Stimulated activated CD8-positive, alpha-beta memory T cell treated with anti-CD3 and anti-CD28 coated beads, Interleukin-7, amount 100 ng/mL, for 4 hours (primary cell): Measurements from ENCODE around the gene AKR1C1.
"Not testable (repeated sequence)": the region's sequence is repeated elsewhere in the genome, so short reads cannot be mapped to it uniquely, and the experiment has no call there.

Experiments
- DNase-seq, 2 donors: peaks; one replicate each; pipeline ENCODE4 v3.0.0-alpha.2; 2020; ENCODE audit warnings: low read depth in 2 of 2

Gene AKR1C1

DNA sequence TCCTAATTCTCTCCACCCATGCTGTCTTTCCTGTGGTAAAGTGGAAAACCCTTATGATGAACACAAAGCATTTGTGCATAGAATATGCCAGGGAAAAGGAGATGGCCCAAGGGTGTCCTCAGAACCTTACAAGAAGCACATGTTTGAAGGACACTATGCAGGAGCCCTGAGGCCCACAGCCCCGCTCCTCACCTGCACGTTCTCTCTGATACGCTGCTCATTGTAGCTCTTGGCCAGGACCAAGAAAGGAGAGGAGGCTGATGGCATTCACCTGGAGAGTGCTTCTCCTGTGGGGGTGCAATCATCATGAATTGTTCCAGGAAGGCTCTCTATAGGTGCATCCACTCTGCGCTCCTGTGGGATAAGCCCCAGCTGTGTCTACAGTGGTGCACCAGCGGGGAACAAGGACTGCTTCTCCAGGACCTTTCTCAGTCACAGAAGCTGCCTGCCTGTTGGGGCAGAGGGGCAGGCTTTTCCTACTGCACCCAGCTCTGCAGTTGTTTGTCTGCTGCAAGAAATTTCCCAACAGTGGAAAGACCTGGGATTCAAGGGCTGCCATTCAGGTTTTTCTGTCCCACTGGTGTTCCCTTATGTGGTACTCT lies 20.5 kb downstream of the AKR1C1 start:
- DNase-seq: no peak

DNA sequence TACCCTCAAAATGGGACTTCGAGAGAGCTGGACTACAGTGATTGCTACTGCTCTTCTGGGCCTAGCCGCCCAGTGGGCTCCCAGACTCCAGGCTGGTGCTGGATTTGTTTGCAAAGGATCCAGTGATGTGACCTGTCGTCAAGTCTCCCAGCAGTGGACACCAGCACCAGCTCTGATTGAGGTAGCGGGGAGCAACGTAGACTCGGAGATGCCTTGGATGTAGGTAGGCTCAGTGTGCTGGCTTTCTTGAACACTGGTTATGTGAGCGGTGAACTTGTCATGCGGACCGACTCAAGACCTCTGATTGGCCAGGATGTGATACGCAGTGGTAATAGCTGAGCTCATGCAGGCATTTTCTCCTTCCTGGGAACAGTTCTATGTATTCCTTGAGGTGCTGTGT lies 21.0 kb downstream of the AKR1C1 start:
- no peak for DNase-seq

DNA sequence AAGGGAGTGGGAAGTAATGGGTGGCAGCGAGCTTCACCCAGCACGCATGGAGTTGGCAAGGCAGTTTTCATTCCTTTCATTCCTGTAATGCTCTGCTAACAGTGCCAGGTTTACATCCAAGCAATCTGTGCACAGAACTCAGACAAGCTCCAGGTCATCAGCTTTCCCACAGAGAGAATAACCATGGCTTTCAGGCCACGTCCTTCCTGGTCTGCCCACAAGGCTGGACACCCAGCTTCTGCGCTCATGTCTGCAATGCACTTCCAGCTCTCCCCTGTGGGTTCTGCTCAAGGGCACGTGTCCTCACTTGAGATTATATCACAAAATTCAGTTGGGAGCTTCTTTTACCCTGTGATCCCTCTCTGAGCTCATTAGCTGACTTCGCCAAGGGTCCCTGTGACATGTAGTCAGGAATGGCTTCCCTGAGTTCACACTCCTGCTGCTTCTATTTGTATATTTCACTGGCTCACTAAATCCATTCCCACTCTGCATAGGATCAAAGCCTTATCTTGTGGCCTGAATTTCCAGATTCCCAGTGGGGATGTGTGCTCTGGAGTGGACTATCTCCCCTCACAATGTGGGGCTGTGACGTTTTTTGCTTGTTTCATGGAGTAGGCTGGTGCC lies 21.9 kb downstream of the AKR1C1 start:
- DNase-seq: no peak

DNA sequence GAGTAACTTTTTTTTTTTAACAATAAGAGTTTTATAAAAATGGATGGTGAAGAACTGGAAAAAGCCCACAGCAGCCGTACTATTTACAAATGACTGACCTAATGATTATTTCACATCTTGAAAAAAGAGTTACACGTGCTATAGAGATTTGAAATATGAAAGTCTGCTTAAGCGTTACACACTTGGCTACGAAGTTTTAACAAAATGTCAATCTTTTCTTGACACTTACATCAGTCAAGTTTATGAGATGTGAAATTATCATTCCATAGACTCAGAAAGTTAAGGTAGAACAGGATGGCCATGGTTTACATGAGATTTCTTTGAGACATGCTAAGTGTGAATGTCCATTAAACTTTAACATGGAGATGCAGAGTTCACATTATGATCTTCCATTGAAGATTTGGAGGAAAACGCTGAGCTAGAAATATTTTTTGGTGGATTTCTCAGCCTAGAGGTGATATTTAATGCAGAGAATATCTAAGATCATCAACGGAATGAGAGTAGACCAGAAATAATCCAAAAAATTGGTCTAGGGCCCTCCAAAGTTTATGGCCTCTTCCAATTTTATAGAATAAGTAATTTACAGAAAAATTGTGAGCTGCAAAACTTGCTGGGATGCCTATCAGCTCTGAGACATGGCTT lies 24.9 kb downstream of the AKR1C1 start:
- DNase-seq: not testable (repeated sequence)

DNA sequence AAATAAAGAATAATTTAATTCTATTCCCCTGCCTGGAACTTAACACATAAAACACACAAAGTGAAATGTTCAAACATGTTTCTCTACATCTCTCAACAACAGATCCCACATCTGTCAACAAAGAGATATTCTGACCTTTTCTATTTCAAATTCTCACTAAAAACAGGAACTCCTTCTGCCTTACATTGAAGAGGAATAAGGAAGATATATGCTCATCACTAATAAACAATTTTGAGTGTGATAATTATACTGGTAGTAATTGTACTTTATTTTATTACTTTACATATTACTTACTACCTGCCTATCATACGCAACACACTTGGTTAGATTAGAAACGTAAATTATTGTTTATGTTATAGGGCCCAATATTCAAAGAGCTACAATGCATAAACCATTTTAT lies 27.0 kb downstream of the AKR1C1 start:
- no peak for DNase-seq

DNA sequence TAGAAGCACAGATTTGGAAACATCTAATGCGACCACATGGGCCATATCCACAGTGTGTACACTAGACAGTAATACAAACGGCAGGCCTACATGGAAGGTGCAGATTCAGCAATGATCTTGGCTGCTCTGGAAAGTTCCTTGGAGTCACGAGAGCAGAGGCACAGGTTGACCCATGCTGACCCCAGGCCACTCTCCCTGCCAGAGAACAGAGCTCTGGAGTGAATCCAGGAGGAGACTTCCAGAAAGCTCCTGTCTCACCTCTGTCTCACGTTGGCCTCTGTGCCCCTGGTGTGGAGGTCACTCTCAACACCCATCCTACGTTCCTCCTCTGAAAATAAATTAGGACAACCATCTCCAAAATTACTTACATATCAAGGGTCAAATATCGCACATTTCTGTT lies 28.2 kb downstream of the AKR1C1 start:
- DNase-seq: not testable (repeated sequence)

DNA sequence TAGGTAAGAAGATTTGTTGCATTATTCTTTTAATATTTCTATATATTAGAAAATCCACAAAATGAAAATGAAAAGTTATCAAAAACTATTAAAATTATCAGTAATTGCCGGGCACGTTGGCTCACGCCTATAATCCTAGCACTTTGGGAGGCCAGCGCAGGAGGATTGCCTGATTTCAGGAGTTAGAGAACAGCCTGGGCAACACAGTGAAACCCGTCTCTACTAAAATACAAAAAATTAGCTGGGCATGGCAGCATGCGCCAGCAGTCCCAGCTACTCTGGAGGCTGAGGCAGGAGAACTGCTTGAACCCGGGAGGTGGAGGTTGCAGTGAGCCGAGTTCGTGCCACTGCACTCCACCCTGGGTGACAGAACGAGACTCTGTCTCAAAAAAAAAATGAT lies 29.3 kb downstream of the AKR1C1 start:
- not testable (repeated sequence) for DNase-seq

DNA sequence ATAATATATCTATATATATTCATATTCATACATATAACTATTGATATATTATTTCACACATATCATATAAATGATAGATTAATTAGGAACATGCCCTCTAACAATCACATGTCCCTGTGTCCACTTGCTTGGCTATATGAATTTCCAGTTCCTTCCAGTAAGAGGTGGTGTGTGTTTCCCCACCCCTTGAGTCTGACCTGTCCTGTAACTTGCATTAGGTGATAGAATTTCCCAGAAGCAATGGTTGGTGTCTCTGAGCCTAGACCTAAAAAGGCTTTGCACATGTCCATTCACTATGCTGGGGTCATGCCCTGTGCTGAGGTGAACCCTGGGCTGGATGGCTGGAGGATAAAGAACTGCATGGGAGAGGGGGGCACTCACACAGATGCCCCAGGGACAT lies 31.0 kb downstream of the AKR1C1 start:
- DNase-seq: not testable (repeated sequence)

DNA sequence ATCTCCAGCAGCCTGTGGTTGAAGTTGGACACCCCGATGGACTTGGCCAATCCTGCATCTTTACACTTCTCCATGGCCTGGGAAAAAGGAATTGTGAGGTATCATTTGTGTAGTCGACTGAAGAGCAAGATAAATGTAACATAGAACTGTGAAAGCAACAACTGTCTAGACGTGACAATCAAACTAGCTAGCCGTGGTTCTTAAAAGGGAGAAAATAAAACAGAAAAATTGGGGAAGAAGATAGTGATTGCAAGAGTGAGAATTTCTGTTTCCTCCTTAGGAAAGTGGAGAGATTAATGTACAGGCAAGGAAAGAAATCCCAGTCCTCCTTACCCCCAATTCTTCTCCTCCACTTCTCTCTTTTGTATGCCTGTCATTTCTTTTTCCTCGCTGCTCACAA lies 35.5 kb downstream of the AKR1C1 start:
- DNase-seq: no peak

DNA sequence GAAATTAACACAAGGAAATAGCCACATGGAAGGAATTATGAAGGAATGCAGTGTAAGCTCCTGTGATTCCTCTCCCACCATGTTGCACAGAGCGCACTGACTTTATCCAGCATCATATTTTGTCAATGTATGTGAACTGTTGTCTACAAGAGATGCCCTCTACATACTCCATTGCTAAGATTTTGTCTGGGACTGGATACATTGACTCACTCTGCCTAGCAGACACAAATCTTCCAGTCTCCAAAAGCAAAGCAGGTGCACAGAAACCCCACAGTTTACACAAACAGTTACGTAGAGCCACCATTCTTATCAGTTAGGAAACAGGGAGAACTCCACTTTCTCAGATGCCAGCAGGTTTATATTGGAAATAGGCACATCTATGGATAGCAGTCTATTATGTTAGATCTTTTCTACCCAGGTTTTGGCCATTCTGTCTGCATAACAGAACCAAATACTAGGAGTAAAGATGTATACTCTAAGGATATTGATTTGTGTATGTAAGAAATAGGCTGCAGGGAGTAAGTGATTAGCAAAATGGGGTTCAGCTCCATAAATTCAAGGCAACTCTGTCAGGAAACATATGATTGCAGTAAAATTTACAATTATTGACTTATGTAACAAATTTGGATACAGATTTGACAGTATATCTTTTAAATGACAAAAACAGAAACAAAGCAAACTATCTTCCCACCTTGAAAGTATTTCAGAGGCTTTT lies 39.0 kb downstream of the AKR1C1 start:
- no peak for DNase-seq

DNA sequence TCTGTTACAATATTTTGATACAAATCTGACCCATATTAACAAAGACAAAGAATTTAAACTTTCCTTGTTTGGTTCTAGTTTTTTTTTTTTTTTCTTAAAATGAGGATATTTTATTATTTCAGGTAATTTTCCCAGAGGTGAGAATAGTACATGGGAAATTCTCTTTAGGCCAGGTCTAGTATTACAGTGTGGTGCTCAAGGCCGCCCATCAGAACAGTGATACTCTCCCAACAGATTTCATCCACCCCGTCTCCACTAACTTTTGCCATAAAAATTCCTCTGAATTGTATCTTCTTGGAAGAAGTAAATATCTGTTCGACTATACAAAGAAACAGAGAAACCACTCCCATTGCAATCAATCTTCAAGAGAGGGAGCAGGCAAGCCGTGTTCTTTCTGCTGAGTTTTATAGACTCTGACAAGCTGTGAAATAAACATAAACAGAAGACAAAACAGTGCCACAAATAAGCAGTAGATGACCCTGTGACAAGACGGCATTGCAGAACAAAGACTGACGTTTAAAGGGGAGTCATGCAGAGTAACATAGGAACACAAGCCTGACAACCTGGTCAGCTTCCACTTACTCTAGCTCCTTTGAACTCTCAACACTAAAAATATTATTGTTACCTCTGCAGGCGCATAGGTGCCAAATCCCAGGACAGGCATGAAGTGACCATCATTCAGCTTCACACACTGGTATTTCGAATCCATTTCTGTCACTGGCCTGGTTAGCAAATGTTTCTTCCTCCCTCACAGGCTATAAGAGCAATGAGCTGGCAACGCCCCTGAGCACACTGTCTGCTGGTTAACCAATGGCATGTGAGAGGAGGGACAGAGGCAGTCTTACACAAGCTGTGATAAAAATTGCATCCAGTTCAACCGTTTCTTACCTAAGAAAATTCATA lies 40.2 kb downstream of the AKR1C1 start, which contains the start of gene AKR1C2:
Gene AKR1C2 (minus strand): TSS at position 731 of the 903 bp plus-strand sequence. CDS start 22 bp downstream, at position 709.
- DNase-seq: not testable (repeated sequence)

DNA sequence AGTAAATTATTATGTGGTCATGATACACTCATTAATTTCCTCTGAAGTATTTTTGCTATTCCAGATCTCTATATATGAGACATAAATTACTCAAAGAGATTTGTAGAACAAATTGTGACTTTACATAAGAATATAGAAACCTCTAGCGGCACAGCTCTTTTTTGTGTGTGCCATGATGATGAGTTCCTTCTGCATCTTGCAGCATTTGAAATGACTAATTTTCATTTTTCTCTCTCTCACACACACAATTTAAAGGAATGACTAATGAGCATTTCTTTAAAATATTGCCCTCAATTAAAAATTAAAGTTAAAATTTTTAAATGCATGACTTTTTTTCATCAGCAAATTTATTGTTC lies 40.8 kb downstream of the AKR1C1 start:
- not testable (repeated sequence) for DNase-seq

DNA sequence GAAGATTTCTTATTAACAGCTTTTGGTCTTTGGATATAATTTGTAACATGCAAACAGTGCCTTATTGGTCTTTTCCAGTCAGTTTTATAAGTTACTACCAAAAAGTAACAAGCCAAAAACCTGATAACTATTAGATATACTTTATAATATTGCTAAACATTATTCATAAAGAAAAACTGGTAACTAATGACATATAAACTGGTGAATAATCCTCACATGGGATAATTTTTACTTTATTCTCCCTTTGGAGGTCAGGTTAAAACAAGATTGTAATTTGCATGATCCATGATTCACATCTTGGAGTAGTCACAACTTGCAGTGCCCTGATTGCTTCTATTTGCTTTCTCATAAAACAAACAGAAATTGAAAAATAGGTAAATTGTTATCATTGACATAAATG lies 41.3 kb downstream of the AKR1C1 start:
- DNase-seq: not testable (repeated sequence)

DNA sequence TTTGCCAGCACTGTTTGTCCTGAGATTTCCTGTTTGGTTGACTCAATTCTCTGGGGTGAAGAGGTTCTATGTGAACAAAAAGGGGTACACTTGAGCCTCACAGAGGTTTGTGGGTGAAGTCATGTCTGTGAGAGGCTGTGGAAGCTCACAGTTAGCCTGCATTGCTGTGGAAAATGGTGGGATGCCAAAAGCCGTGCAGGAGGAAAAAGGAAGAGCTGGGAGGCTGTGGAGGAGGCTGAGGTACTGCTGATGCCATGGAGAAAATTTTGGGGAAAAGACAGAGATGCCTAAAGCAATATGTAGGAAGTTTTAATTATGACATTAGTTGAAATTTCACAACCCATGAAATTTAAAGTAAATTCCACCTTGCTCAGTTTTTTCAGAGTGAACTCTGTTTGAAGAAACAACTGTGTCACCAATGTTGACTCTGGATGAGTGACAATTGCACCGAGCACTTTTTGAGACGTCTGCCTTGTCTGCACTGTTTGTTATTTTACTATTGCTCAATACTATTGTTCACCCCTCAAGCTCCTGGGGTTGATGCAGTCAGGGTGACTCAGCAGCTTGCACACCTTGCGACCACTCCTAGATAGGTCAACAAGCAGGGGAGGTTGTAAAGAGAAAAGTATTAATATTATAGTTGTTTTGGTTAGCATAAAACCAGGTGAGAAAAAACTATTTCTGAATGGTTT lies 45.8 kb downstream of the AKR1C1 start:
- not testable (repeated sequence) for DNase-seq

DNA sequence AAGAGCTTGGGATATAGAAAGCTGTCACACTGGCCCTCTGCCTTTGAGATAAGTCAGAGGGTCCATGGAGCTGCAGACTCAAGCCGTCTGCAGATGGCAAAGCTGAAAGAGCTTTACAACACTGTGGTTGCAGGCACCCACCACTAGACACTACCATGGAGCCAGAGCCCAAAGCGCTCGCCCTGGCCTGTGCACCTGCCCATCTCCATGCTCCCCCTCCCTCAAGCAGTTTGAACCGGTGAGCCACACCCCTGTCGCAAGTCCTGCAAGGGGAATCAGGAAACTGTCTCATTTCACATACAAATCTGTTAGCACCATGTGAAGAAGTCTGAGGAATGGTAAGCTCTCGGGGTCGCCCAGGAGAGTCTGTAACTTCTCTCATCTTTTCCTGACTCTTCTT lies 46.8 kb downstream of the AKR1C1 start:
- not testable (repeated sequence) for DNase-seq

DNA sequence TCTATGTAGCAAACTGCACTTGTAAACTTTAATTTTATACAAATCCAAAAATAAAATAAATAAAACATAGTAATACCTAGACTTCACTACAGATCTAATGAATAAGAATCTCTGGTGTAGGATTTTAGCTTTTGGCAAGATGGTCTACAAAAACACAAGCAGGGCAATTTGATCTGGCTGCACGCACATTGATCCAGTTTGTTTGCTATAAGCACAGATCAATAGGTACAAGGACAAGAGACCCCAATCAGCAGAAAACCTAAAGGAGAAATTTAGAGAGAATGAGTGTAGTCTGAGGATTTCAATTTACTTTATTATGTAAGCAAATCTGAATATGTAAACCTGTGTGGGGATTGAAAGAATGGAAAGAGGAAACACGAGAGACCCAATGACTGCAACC lies 48.2 kb downstream of the AKR1C1 start:
- not testable (repeated sequence) for DNase-seq

DNA sequence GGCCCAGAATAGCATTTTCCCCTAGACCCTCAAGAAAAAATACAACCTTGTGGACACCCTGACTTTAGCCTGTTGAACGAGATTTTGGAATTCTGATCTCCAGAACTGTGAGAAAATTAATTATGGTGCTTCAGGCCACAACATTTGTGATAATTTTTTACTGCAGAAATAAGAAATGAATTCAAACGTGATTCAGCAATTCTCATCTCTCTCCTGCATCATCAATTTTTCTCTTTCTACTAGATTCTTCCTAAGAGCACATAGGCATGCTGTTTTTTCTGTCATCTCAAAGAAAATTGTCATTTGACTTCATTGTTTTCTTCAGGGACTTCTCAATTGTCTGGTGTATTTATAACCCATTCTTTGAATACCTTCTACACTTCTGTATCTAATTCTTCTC lies 49.4 kb downstream of the AKR1C1 start:
- DNase-seq: no peak

DNA sequence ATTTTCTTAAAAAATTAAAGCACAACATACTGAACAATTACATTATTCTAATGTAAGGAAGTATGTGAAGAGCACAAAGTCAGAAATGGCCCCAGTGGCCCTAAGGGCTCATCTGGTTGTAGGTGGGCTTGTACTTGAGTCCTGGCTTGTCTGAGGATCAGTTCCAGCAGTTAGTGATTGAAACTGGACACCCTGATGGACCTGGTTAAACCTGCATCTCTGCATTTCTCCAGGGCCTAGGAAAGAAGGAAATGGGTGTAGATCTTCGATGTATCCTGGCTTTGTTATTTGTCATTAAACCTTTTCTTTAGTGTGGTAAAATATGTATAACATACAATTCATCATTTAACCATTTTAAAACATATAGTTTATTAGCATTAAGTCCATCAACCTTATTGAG lies 50.2 kb downstream of the AKR1C1 start:
- DNase-seq: no peak

DNA sequence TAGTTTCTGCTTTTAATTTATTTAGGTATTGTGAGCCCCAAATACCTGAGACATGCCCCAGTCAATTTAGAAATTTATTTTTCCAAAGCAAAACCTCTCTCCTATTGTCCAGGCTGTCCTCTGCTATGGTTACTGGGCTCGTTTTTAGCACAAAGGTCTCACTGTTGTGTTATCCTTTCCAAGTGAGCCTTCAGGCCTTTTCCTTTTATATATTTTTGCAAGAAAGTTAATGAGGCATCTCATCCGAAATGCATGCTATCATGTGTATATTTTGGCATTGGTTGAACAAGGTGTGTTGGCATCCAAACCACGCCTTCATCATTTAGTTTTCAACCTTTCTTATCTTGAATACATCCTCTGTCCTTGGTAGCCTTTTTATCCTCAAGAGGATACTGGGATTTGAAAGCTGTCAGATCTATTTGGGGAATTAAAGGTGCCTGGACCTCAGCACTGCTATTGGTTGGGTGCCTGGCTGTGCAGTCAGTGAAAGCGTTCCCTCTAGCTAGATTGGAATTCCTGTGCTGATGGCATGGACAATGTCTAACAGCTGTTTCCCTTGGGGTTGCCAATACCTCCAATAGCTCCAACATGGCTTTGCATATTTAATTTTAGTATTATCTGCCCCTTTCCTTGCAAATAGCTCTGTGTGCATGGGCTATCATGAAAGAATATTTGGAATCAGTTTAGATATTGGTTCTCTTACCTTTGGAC lies 51.1 kb downstream of the AKR1C1 start:
- DNase-seq: not testable (repeated sequence)

DNA sequence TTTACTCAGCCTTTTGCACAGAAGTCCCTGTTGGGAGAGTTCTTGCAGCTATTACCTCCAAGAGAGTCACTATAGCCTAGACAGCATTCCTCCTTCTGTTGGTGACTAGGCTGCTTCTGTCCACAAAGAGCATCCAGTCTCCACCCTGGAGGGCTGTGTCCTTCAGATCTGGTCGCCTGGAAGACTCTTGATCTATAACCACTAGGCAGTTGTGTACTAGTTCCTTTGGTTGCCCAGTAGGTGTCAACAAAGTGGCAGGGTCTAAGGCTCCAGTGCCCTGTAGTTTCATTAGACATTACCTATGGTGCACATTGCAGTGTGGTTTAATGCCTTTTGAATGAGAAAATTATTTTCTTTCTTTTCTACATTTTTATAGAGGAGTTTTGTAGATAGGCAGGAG lies 51.7 kb downstream of the AKR1C1 start:
- DNase-seq: no peak
